SJCRH30 (cell line): ENCODE results near the gene RFX2. TPM values are rescaled to one million over a fixed set of nuclear protein-coding genes. Genes with fewer than 3 reads are reported as not detected.

Source experiments
- DNase-seq, 2 experiments: peaks; one replicate each; pipeline ENCODE4 v3.0.0-alpha.2; 2015 to 2020
- H3K27ac ChIP-seq: fragments of 250-450 bp; sonication (Bioruptor Pico); 2 replicates; pipeline ENCODE4 v1.5.1; 2020; ENCODE audit warnings: mild to moderate bottlenecking, moderate library complexity
- H3K27me3 ChIP-seq: fragments of 250-450 bp; sonication (Bioruptor Pico); 2 replicates; pipeline ENCODE4 v1.5.1; 2020; ENCODE audit warnings: mild to moderate bottlenecking, moderate library complexity
- H3K36me3 ChIP-seq: fragments of 250-450 bp; sonication (Bioruptor Pico); 2 replicates; pipeline ENCODE4 v1.5.1; 2020; ENCODE audit warnings: mild to moderate bottlenecking, moderate library complexity
- H3K4me1 ChIP-seq: fragments of 250-450 bp; sonication (Bioruptor Pico); 2 replicates; pipeline ENCODE4 v1.5.1; 2020; ENCODE audit warnings: mild to moderate bottlenecking, moderate library complexity
- H3K4me3 ChIP-seq: fragments of 250-450 bp; sonication (Bioruptor Pico); 2 replicates; pipeline ENCODE4 v1.5.1; 2020; ENCODE audit warnings: mild to moderate bottlenecking, moderate library complexity
- H3K9me3 ChIP-seq: fragments of 250-450 bp; sonication (Bioruptor Pico); replicated peaks from 2 replicates; pipeline ENCODE4 v1.5.1; 2020; ENCODE audit warnings: mild to moderate bottlenecking, moderate library complexity
- total RNA-seq: library from RNA; depleted of rRNA; stranded (reverse); fragments of >200 nt; shearing (Covaris generic); gene quantifications from 2 replicates; pipeline ENCODE4 v1.2.3, GENCODE V29; 2014

Gene RFX2
- total RNA-seq, 1 experiment from 2014 or later: 5.7 TPM

- no peaks in the 10 kb centered on the region for H3K9me3 ChIP-seq
- H3K4me1 ChIP-seq: 0 out of 2 replicates have a peak, but pooled peaks cover 3% of the 10 kb centered on the region
- H3K27me3 ChIP-seq: no peaks in the 10 kb centered on the region
- H3K4me3 ChIP-seq: no peak overlapping the region
- H3K36me3 ChIP-seq: no peaks in the 10 kb centered on the region
- no peak for DNase-seq
- H3K27ac ChIP-seq: no peak overlapping the region
Measured at GRCh38 chr19:6062961-6063575, 47.2 kb downstream of the RFX2 start.

- Histone ChIP-seq H3K4me1 (0 out of 2 replicates have a peak, but pooled peaks cover 3% of the 10 kb centered on the region), H3K9me3 (no peaks in the 10 kb centered on the region), H3K4me3 (no peak overlapping the region), H3K27me3 (no peaks in the 10 kb centered on the region), H3K36me3 (no peaks in the 10 kb centered on the region), H3K27ac (no peak overlapping the region)
- no peak for DNase-seq
Measured at GRCh38 chr19:6062274-6062673, 48.0 kb downstream of the RFX2 start.

DNA sequence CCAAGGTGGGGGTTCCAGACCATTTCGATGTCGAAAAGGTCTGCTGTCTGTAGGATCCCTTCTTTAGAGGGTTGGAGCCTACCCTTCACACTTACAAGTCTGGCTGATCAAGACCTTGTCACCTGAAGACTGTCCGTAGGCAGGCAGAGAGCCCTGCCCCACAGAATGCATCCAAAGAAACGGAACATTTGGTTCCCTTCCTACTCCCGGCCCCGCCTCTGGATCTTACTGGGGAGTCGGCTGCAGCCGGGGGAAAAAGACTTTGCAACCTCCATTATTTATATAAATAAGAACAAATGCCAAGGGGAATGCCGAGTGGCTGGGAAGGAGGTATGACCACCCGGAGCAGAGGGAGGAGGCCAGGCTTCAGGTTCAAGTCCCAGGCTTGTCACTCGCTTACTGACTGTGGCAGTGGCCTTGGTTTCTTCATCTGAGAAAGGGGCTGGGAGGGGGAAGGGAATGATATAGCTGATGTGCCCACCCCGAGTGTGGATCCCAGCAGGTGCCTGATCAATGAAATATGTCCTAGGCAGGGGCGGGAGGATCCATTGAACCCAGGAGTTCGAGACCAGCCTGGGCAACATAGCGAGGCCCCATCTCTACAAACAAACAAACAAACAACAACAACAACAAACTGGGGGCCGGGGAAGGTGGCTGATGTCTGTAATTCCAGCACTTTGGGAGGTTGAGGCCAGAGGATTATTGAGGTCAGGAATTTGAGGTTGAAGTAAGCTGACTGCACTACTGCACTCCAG lies 48.7 kb downstream of the RFX2 start:
- Histone ChIP-seq H3K36me3 (no peaks in the 10 kb centered on the region), H3K27ac (no peak overlapping the region), H3K4me1 (0 out of 2 replicates have a peak, but pooled peaks cover 3% of the 10 kb centered on the region), H3K9me3 (no peaks in the 10 kb centered on the region), H3K27me3 (no peaks in the 10 kb centered on the region), H3K4me3 (no peak overlapping the region)
- no peak for DNase-seq

DNA sequence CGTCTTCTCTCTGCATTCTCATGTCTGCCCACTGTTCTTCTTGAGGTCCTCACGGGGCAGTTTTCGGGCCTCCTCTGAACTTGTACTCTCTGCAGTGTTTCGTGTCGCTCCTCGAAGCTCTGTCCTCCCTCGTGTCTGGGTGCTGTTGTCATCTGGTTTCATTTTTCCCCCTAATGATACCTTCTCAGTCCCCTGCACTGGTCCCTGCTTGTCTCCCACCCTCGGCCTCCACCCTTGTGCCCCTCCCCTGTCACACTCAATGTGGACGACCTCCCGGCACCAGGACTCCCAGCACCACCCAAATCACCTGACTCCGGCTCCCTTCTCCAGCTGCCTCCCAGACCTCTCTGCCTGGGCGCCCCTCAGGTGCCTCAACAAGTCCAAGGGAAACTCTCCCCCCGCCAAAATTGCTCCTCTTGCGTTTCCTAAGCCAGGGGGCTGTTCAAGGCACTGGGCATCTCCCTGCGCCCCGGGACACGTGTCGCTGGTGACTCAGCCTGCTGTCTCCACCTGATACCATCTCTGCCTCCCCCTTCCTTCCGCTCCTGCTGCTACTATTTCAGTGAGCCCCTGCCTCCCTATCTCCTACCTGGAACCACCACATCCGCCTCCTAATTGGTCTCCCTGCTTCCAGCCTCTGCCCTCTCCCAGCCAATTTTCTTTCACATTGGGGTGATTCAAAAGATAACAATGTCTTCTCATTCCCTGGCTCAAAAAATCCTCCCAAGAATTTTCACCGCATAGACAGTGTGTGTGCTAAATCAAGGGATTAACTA lies 49.5 kb downstream of the RFX2 start:
- Histone ChIP-seq H3K9me3 (no peaks in the 10 kb centered on the region), H3K4me1 (0 out of 2 replicates have a peak, but pooled peaks cover 3% of the 10 kb centered on the region), H3K36me3 (no peaks in the 10 kb centered on the region), H3K27ac (no peak overlapping the region), H3K4me3 (no peak overlapping the region), H3K27me3 (no peaks in the 10 kb centered on the region)
- no peak for DNase-seq

DNA sequence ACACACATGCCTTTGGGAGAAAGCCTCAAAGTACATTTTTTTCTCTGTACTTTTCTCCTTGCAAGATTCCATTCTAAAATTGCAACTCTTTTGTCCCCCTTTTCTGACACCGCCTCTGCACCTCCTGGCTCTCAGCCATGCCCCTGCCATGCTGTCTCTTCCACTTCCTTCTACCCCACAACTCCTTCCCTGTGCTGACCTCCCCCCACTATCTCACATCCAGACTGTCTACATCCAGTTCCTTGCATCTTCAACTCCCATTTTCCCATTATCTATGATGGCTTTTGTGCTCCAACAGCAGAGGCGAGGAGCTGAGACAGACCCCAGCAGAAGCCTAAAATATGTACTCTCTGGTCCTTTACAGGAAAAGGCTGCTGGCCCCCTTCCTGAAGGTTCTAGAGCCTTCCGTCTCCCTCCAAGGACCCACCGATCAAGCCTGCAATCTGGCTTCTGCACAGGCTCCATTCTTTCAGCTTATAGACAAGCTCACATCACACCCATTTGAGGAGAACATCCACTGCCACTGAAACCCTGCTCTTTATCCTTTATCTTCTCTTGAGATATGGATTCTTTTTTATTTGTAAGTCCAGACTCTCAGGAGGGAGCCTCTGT lies 50.2 kb downstream of the RFX2 start:
- Histone ChIP-seq H3K4me1 (0 out of 2 replicates have a peak, but pooled peaks cover 3% of the 10 kb centered on the region), H3K9me3 (no peaks in the 10 kb centered on the region), H3K27ac (no peak overlapping the region), H3K4me3 (no peak overlapping the region), H3K27me3 (no peaks in the 10 kb centered on the region), H3K36me3 (no peaks in the 10 kb centered on the region)
- no peak for DNase-seq

DNA sequence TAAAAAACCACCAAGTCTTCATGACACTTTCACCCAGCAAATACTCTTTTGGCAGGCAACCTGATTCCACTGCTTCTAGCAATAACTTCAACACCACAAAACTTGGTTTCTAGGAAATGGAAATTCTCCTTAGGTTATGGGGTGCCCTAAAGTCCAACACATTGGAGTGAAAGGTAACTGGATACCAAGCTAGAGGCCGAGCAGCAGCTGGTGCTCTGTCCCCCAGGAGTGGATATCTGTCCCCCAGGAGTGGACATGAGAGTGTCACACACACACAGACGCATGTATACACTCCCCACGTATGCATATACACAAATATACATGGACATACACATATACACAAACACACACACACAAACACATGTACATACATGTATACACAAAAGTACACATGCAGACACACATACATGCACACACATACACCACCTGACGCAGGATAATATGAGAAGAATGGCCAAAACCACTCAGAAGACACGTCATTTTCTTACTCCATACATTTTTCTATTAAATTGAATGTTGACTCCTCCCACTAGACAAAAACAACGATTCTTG lies 50.8 kb downstream of the RFX2 start:
- no peak overlapping the region for H3K27ac ChIP-seq
- H3K27me3 ChIP-seq: no peaks in the 10 kb centered on the region
- no peak overlapping the region for H3K4me3 ChIP-seq
- no peaks in the 10 kb centered on the region for H3K9me3 ChIP-seq
- H3K4me1 ChIP-seq: 0 out of 2 replicates have a peak, but pooled peaks cover 3% of the 10 kb centered on the region
- no peaks in the 10 kb centered on the region for H3K36me3 ChIP-seq
- DNase-seq: no peak

DNA sequence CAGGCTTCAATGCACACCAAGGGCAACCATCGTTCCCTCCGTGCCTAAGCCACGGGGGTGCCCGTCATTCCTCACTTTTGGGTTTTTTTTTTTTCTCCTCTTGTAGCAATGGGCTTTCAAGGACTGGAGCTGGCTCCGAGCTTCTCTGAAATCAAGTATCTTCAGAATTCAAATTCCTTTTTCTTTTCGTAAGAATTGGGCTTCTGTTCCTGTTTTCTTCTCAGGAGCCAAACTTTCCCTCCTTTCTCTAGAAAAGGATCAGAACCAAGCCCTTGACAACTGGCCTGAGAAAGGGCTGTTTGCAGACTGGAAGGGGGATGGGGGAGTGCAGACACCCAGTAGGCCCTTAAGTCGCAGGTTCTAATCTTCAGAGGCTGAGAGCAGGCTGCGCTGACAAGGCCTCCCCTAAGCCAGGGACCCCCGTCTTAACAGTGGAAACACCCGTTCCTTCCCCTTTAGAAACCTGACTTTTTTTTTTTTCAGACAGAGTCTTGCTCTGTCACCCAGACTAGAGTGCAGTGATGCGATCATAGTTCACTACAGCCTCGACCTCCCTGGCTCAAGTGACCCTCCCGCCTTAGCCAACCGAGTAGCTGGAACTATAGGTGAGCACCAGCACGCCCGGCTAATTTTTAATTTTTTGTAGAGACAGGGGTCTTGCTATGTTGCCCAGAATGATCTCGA lies 51.6 kb downstream of the RFX2 start:
- no peak for DNase-seq
- Histone ChIP-seq H3K27ac (no peak overlapping the region), H3K27me3 (no peaks in the 10 kb centered on the region), H3K9me3 (no peaks in the 10 kb centered on the region), H3K4me3 (no peak overlapping the region), H3K4me1 (0 out of 2 replicates have a peak, but pooled peaks cover 3% of the 10 kb centered on the region), H3K36me3 (no peaks in the 10 kb centered on the region)

GRCh38 chr19:6057651-6058517 lies 52.4 kb downstream of the RFX2 start:
- DNase-seq: no peak
- 0 out of 2 replicates have a peak, but pooled peaks cover 3% of the 10 kb centered on the region for H3K4me1 ChIP-seq
- no peak overlapping the region for H3K27ac ChIP-seq
- H3K9me3 ChIP-seq: no peaks in the 10 kb centered on the region
- H3K36me3 ChIP-seq: no peaks in the 10 kb centered on the region
- no peak overlapping the region for H3K4me3 ChIP-seq
- no peaks in the 10 kb centered on the region for H3K27me3 ChIP-seq

DNA sequence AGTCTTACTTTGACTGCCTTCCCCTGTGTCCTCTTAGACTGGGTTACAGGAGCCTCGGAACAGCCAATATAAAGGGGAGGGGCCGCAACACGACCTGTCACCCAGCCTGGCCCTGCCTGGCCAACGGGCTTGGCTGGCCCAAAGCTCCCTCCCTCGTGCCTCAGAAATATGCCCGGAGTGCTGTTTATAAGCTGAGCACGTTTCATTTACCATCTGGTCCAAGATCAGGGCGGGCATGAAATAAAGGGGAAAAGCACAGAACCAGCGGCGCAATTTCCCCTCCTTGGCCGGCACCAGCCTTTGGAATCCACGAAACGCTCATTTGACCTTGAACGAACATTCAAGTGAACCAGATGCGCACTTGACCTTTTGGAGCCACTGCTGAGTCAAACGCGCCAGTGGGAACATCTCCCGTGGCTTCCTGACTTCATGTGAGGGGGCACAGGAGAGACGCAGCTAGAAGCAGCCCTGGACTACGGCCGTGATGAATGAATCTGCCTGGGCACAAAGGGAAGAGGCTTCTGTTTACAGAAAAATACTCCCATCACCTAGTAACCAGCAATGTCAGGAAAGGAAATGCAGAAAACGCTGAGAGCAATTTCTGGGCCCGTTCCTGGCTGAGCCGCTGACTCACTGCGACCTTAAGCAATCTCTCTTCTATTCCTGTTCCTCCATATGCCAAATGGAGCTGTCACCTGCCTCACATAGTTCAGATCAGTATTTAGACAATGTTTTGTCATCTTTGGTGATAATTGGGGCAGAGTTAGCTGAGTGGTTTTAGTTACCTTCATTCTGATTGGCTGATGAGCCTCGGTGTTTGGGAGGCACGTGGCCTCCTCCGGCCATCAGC lies 53.3 kb downstream of the RFX2 start:
- no peak overlapping the region for H3K27ac ChIP-seq
- no peaks in the 10 kb centered on the region for H3K36me3 ChIP-seq
- no peaks in the 10 kb centered on the region for H3K27me3 ChIP-seq
- 0 out of 2 replicates have a peak, but pooled peaks cover 3% of the 10 kb centered on the region for H3K4me1 ChIP-seq
- no peak for DNase-seq
- no peaks in the 10 kb centered on the region for H3K9me3 ChIP-seq
- H3K4me3 ChIP-seq: no peak overlapping the region

GRCh38 chr19:6056282-6056741 lies 54.0 kb downstream of the RFX2 start:
- no peaks in the 10 kb centered on the region for H3K27me3 ChIP-seq
- no peaks in the 10 kb centered on the region for H3K36me3 ChIP-seq
- no peak for DNase-seq
- 0 out of 2 replicates have a peak, but pooled peaks cover 3% of the 10 kb centered on the region for H3K4me1 ChIP-seq
- no peaks in the 10 kb centered on the region for H3K9me3 ChIP-seq
- no peak overlapping the region for H3K27ac ChIP-seq
- H3K4me3 ChIP-seq: no peak overlapping the region

- no peaks in the 10 kb centered on the region for H3K9me3 ChIP-seq
- no peaks in the 10 kb centered on the region for H3K36me3 ChIP-seq
- DNase-seq: no peak
- H3K4me3 ChIP-seq: no peak overlapping the region
- no peaks in the 10 kb centered on the region for H3K27me3 ChIP-seq
- no peak overlapping the region for H3K27ac ChIP-seq
- no peaks in the 10 kb centered on the region for H3K4me1 ChIP-seq
Measured at GRCh38 chr19:6055013-6055795, 55.1 kb downstream of the RFX2 start.
